Raji (cell line): ENCODE data around the gene PKDCC.

Experiments
- POLR2A ChIP-seq: IDR thresholded peaks from 2 replicates; pipeline ENCODE4 v1.6.1; 2011; ENCODE audit warnings: low read depth, low read length, control low read depth; ENCODE audit not compliant: insufficient read depth

PKDCC gene

GRCh38 chr2:42042631-42043355 lies 5.0 kb upstream of the PKDCC start:
- no peak for TF ChIP-seq POLR2A

GRCh38 chr2:42043789-42044394 lies 3.9 kb upstream of the PKDCC start:
- no peak for TF ChIP-seq POLR2A

- no peak for TF ChIP-seq POLR2A
These were observed 2.9 kb upstream of the PKDCC start for GRCh38 chr2:42044939-42045338.

DNA sequence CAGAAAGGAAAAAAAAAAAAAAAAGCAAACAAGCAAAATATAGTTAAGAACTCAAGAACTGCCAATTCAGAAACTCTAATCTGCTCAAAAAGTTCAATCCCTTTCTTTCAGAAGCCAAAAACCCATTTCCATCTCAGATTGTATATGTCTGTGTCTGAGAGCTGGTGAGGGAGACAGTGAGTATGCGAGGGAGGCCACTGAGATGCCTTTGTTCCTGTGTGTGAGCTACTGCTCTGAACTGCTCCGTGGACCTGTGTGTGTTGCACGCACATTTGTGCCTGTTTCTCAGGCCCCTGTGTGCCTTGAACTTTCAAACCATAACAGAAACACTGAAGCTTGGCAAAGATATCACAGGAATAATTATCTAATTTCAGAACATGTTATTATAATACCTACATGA lies 2.5 kb upstream of the PKDCC start:
- TF ChIP-seq POLR2A = no peak

DNA sequence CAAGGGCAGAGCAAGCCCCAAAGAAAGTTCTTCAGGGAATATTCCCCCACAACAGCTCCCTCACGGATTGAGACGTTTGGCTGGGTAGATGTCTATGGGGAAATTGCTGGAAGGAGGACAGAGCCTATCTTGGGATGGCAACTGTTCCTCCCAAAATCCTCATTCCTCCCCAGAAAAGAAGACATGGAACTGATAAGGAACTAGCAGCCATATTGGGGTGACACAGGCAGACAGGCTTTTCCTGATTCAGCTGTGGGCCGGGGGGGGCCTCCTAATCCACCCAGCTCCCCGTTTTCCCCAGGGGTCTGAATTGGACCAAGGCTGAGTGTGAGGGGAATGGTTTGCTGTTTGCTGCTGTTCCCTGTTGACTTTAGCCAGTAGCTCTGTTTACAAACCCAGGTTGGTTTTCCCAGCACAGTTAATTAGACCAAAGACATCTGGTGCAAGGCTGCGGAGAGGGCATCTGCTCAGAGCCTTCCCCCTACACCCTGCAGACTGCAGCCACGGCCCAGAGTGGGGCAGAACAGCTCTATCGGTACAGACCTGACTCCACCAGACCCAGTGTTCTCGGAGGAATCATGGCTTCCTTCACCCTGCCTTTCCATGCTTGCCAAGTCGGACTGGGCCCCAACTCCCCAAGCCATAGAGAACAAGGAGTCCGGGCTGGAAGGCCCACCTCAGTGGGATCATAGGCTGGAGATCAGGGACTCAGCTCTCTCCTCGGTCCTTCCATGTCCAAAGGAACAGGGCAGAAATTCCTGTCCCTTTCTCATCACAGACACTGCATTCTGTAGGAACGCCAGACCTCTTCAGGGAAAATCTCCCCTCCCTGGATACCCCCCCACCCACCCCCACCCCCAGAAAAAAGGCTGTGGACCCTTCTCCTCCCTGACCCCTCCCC lies 1.7 kb upstream of the PKDCC start:
- no peak for TF ChIP-seq POLR2A

GRCh38 chr2:42046819-42047487 lies 868 bp upstream of the PKDCC start:
- TF ChIP-seq POLR2A = no peak

DNA sequence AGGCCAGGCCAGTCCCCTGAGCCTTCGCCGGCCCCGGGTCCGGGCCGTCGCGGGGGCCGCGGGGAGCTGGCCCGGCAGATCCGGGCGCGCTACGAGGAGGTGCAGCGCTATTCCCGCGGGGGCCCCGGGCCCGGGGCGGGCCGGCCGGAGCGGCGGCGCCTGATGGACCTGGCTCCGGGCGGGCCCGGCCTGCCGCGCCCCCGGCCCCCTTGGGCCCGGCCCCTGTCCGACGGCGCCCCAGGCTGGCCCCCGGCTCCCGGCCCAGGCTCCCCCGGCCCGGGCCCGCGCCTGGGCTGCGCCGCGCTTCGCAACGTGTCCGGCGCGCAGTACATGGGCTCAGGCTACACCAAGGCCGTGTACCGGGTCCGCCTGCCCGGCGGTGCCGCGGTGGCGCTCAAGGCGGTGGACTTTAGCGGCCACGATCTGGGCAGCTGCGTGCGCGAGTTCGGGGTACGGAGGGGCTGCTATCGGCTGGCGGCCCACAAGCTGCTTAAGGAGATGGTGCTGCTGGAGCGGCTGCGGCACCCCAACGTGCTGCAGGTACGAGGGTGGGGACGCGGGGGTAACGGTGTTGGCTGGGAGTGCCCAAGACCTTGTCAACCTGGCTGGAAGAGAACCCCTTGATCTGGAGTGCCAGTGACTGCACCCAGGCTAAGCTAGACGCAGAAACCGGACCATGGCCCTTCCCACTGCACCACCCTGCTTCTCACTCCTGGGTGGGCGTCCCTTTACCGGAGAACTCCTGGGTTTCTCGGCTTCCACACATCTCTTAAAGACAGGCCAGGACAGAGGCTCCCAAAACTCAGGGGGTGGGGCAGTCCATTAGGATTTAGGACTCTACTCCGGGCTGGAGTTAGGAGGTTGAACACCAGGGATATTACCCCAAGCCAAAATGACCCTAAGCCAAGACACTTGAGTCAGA lies 739 bp downstream of the PKDCC start:
- TF ChIP-seq POLR2A = no peak

GRCh38 chr2:42049221-42050009 lies 1.6 kb downstream of the PKDCC start:
- TF ChIP-seq POLR2A = no peak

GRCh38 chr2:42050010-42050702 lies 2.3 kb downstream of the PKDCC start:
- TF ChIP-seq POLR2A = no peak

GRCh38 chr2:42050703-42051542 lies 3.1 kb downstream of the PKDCC start:
- no peak for TF ChIP-seq POLR2A

DNA sequence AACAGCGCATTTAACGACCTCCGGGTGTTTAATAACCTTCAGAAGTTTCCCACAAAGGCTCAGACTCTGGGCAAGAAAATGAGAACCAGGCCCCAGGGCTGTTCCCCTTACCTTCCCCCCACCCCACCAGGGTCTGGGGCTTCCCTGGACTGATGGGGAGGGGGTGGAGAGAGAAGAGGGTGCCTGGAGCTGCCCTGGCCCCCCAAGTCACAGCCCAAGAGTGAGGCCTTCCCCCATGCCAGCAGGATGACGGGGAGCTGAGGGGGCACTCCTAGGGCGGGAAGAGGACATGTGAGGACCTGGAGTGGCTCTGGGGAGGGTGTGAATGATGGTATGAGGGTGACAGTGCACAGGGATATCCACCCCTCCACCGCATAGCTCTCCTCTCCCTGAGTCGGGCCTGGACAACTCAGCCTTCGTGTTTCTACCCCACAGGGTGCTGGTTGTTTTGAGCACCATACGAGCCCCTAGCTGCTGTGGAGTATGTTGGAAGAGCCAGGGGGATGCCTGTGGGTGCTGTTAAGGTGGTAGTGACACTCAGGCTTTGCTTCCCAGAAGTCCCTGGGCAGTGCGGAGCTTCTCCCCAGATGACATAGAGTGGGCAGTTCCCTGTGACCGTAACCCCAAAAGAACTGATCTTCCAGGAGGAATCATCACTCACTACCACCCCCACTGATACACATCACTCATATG lies 3.9 kb downstream of the PKDCC start:
- no peak for TF ChIP-seq POLR2A
